Astrocyte (in vitro differentiated cells and primary cell): Measurements from ENCODE around the gene USP6NL. TPM values are rescaled to one million over a fixed set of nuclear protein-coding genes. Genes with fewer than 3 reads are reported as not detected.

Experiments used
- DNase-seq: peaks from one replicate; pipeline ENCODE4 v3.0.0-alpha.2; 2010; ENCODE audit warnings: low read depth
- FAIRE-seq: peaks from 2 replicates; lab custom pipeline; 2011; peaks lifted over from hg19 to GRCh38; lab: Jason Lieb, UNC
- H2AFZ ChIP-seq: 2 replicates; pipeline ENCODE4 v1.6.0; 2012; ENCODE audit warnings: low read depth, low read length, inconsistent platforms
- H3K27ac ChIP-seq: 2 replicates; pipeline ENCODE4 v1.5.1; 2011; ENCODE audit warnings: low read depth, low read length, inconsistent platforms
- H3K27me3 ChIP-seq: 2 replicates; pipeline ENCODE4 v1.6.0; 2011; ENCODE audit warnings: low read length, inconsistent platforms; ENCODE audit not compliant: insufficient read depth
- H3K36me3 ChIP-seq: 2 replicates; pipeline ENCODE4 v1.5.1; 2011; ENCODE audit warnings: low read length, inconsistent platforms; ENCODE audit not compliant: insufficient read depth
- H3K4me1 ChIP-seq: 2 replicates; pipeline ENCODE4 v1.5.1; 2011; ENCODE audit warnings: low read length, inconsistent platforms; ENCODE audit not compliant: insufficient read depth
- H3K4me2 ChIP-seq: 2 replicates; pipeline ENCODE4 v1.6.0; 2012; ENCODE audit warnings: low read length, inconsistent platforms
- H3K4me3 ChIP-seq: 2 replicates; pipeline ENCODE4 v1.5.1; 2011; ENCODE audit warnings: low read depth, mild to moderate bottlenecking, low read length, inconsistent platforms; ENCODE audit not compliant: insufficient read depth
- H3K79me2 ChIP-seq: 2 replicates; pipeline ENCODE4 v1.6.0; 2012; ENCODE audit warnings: mild to moderate bottlenecking, low read length, inconsistent platforms; ENCODE audit not compliant: insufficient read depth
- H3K9ac ChIP-seq: 2 replicates; pipeline ENCODE4 v1.6.0; 2012; ENCODE audit warnings: mild to moderate bottlenecking, low read length, inconsistent platforms
- H3K9me3 ChIP-seq: 2 replicates; pipeline ENCODE4 v1.5.1; 2012; ENCODE audit warnings: low read depth, mild to moderate bottlenecking, low read length, inconsistent platforms; ENCODE audit not compliant: insufficient read depth
- H4K20me1 ChIP-seq: 2 replicates; pipeline ENCODE4 v1.6.0; 2012; ENCODE audit warnings: low read length, inconsistent platforms; ENCODE audit not compliant: insufficient read depth
- H3K27ac Mint-ChIP-seq: one replicate; pipeline ENCODE4 v1.8.0; 2021; ENCODE audit warnings: mild to moderate bottlenecking, mixed read lengths; ENCODE audit not compliant: unreplicated experiment
- H3K27me3 Mint-ChIP-seq: one replicate; pipeline ENCODE4 v1.8.0; 2021; ENCODE audit warnings: low read depth, mixed read lengths; ENCODE audit not compliant: unreplicated experiment
- H3K36me3 Mint-ChIP-seq: one replicate; pipeline ENCODE4 v1.8.0; 2021; ENCODE audit warnings: low read depth, mixed read lengths; ENCODE audit not compliant: unreplicated experiment
- H3K4me1 Mint-ChIP-seq: one replicate; pipeline ENCODE4 v1.8.0; 2021; ENCODE audit warnings: low read depth, mixed read lengths; ENCODE audit not compliant: unreplicated experiment
- H3K4me3 Mint-ChIP-seq: one replicate; pipeline ENCODE4 v1.8.0; 2021; ENCODE audit warnings: mild to moderate bottlenecking, moderate library complexity, mixed read lengths; ENCODE audit not compliant: unreplicated experiment
- H3K9me3 Mint-ChIP-seq: one replicate; pipeline ENCODE4 v1.8.0; 2021; ENCODE audit warnings: mild to moderate bottlenecking, mixed read lengths; ENCODE audit not compliant: unreplicated experiment
- CTCF ChIP-seq: IDR thresholded peaks from 2 replicates; pipeline ENCODE4 v1.5.1; 2011; ENCODE audit warnings: low read depth, mild to moderate bottlenecking, inconsistent platforms, low read length, moderate library complexity; ENCODE audit not compliant: insufficient read depth
- EZH2 ChIP-seq: IDR thresholded peaks from 2 replicates; pipeline ENCODE4 v1.6.1; 2012; ENCODE audit warnings: mild to moderate bottlenecking, low read length, inconsistent platforms; ENCODE audit not compliant: insufficient read depth
- total RNA-seq: library from RNA; stranded (reverse); gene quantifications from 2 replicates; pipeline ENCODE4 v1.2.1, GENCODE V29; 2021

Gene USP6NL
- total RNA-seq, 1 donor from 2014 or later, result 16.6 TPM

GRCh38 chr10:11440250-11441150, 170.9 kb downstream of the USP6NL start:
- peaks cover 2% of the 10 kb centered on the region for H3K36me3 Mint-ChIP-seq
- DNase-seq (no peak), FAIRE-seq (no peak)
- H3K9me3 ChIP-seq, result no peaks in the 10 kb centered on the region
- H3K4me3 ChIP-seq, result no peak overlapping the region
- H4K20me1 ChIP-seq, result no peaks in the 10 kb centered on the region
- H3K4me2 ChIP-seq, result no peak overlapping the region
- H3K9ac ChIP-seq, result no peak overlapping the region
- H3K4me1 Mint-ChIP-seq, result no peaks in the 10 kb centered on the region
- peaks cover 27% of the 10 kb centered on the region for H3K27me3 Mint-ChIP-seq
- H3K4me1 ChIP-seq, result no peaks in the 10 kb centered on the region
- no peak overlapping the region for H2AFZ ChIP-seq
- H3K27me3 ChIP-seq, result peaks cover 2% of the 10 kb centered on the region
- H3K27ac Mint-ChIP-seq, result no peak overlapping the region
- H3K9me3 Mint-ChIP-seq, result no peaks in the 10 kb centered on the region
- TF ChIP-seq CTCF, result no peak
- no peak for TF ChIP-seq EZH2
- no peak overlapping the region for H3K4me3 Mint-ChIP-seq
- H3K27ac ChIP-seq, result no peak overlapping the region
- H3K36me3 ChIP-seq, result no peaks in the 10 kb centered on the region
- H3K79me2 ChIP-seq, result no peaks in the 10 kb centered on the region

- H2AFZ ChIP-seq, result no peak overlapping the region
- no peak overlapping the region for H3K4me3 ChIP-seq
- Mint-ChIP-seq H3K27ac (no peak overlapping the region), H3K36me3 (peaks cover 2% of the 10 kb centered on the region), H3K4me1 (no peaks in the 10 kb centered on the region), H3K4me3 (no peak overlapping the region), H3K27me3 (peaks cover 27% of the 10 kb centered on the region), H3K9me3 (no peaks in the 10 kb centered on the region)
- H3K27ac ChIP-seq, result no peak overlapping the region
- peaks cover 2% of the 10 kb centered on the region for H3K27me3 ChIP-seq
- no peaks in the 10 kb centered on the region for H4K20me1 ChIP-seq
- TF ChIP-seq EZH2 (no peak), CTCF (no peak)
- H3K79me2 ChIP-seq, result no peaks in the 10 kb centered on the region
- DNase-seq (no peak), FAIRE-seq (no peak)
- H3K9ac ChIP-seq, result no peak overlapping the region
- no peaks in the 10 kb centered on the region for H3K36me3 ChIP-seq
- H3K4me2 ChIP-seq, result no peak overlapping the region
- H3K9me3 ChIP-seq, result no peaks in the 10 kb centered on the region
- H3K4me1 ChIP-seq, result no peaks in the 10 kb centered on the region
Measured at GRCh38 chr10:11439523-11440053, 171.9 kb downstream of the USP6NL start.
